ENCODE results near the gene LTN1. TPM values are rescaled to one million over a fixed set of nuclear protein-coding genes. Genes with fewer than 3 reads are reported as not detected.
"Not testable (repeated sequence)": the region's sequence is repeated elsewhere in the genome, so short reads cannot be mapped to it uniquely, and the experiment has no call there.

Gene LTN1
- total RNA-seq, 1 experiment from 2014 or later, result 34.4 TPM

GRCh38 chr21:28982637-28983036, 10.0 kb downstream of the LTN1 start:
- DNase-seq (ENCODE audit: low read depth), result no peak

- no peak for DNase-seq (ENCODE audit: low read depth)
These were observed 13.6 kb downstream of the LTN1 start for GRCh38 chr21:28979092-28979491.

GRCh38 chr21:28975397-28975796, 17.3 kb downstream of the LTN1 start:
- DNase-seq (ENCODE audit: low read depth), result no peak

GRCh38 chr21:28974531-28975227, 18.0 kb downstream of the LTN1 start:
- no peak for DNase-seq (ENCODE audit: low read depth)

- DNase-seq (ENCODE audit: low read depth), result no peak
These were observed 20.3 kb downstream of the LTN1 start for GRCh38 chr21:28972398-28972797.

GRCh38 chr21:28971171-28971570, 21.5 kb downstream of the LTN1 start:
- no peak for DNase-seq (ENCODE audit: low read depth)

GRCh38 chr21:28963831-28964230, 28.8 kb downstream of the LTN1 start:
- DNase-seq (ENCODE audit: low read depth), result no peak

- DNase-seq (ENCODE audit: low read depth), result no peak
These were observed 30.2 kb downstream of the LTN1 start for GRCh38 chr21:28962465-28962864.

GRCh38 chr21:28961927-28962326, 30.8 kb downstream of the LTN1 start:
- DNase-seq (ENCODE audit: low read depth), result no peak

- DNase-seq (ENCODE audit: low read depth), result no peak
These were observed 32.4 kb downstream of the LTN1 start for GRCh38 chr21:28960245-28960644.

- DNase-seq (ENCODE audit: low read depth), result peak; percentile 33
These were observed 33.1 kb downstream of the LTN1 start for GRCh38 chr21:28959367-28960099.

GRCh38 chr21:28953247-28953646, 39.4 kb downstream of the LTN1 start:
- DNase-seq (ENCODE audit: low read depth), result no peak

GRCh38 chr21:28952686-28953085, 40.0 kb downstream of the LTN1 start:
- no peak for DNase-seq (ENCODE audit: low read depth)

GRCh38 chr21:28949318-28949717, 43.4 kb downstream of the LTN1 start:
- no peak for DNase-seq (ENCODE audit: low read depth)

GRCh38 chr21:28944296-28944695, 48.4 kb downstream of the LTN1 start:
- no peak for DNase-seq (ENCODE audit: low read depth)

- DNase-seq (ENCODE audit: low read depth), result no peak
These were observed 49.0 kb downstream of the LTN1 start for GRCh38 chr21:28943631-28944030.

GRCh38 chr21:28938726-28939125, 54.0 kb downstream of the LTN1 start:
- no peak for DNase-seq (ENCODE audit: low read depth)

- no peak for DNase-seq (ENCODE audit: low read depth)
These were observed 54.9 kb downstream of the LTN1 start for GRCh38 chr21:28937737-28938136.

- no peak for DNase-seq (ENCODE audit: low read depth)
These were observed 56.0 kb downstream of the LTN1 start for GRCh38 chr21:28936721-28937120.

GRCh38 chr21:28936036-28936435, 56.6 kb downstream of the LTN1 start:
- no peak for DNase-seq (ENCODE audit: low read depth)

- DNase-seq (ENCODE audit: low read depth), result no peak
These were observed 60.0 kb downstream of the LTN1 start for GRCh38 chr21:28932717-28933116.

- not testable (repeated sequence) for DNase-seq (ENCODE audit: low read depth)
These were observed 60.8 kb downstream of the LTN1 start for GRCh38 chr21:28931708-28932372.

Data from Daoy (cell line).